IMR-90 (cell line): Measurements from ENCODE around the gene ZNF124. TPM values are rescaled to one million over a fixed set of nuclear protein-coding genes. Genes with fewer than 3 reads are reported as not detected.

Experiments used
- ATAC-seq: fragments of 200-7000 bp; cut with Tn5 transposase; 2 replicates; pipeline ENCODE4 v1.9.1; 2020; ENCODE audit warnings: low read depth, mild to moderate bottlenecking, moderate library complexity
- BruUV-seq: library from RNA; stranded (reverse); fragments of 400-500 nt; replicated peaks from 2 replicates; lab custom pipeline; 2021; lab: Mats Ljungman, UMichigan
- CTCF ChIA-PET: fragments of 300-600 bp; formaldehyde crosslinking; extraction: SDS; loops from one replicate; lab custom pipeline; 2021; ENCODE audit warnings: antibody characterized with exemption; lab: Yijun Ruan, JAX
- POLR2A ChIA-PET: fragments of 300-600 bp; sonication (Branson Sonifier 250); formaldehyde crosslinking; loops from one replicate; lab custom pipeline; 2022; ENCODE audit warnings: antibody characterized with exemption; ENCODE audit not compliant: unreplicated experiment; lab: Charles Lee
- DNase-seq: peaks from one replicate; pipeline ENCODE4 v3.0.0; 2013
- H2AFZ ChIP-seq: replicated peaks from 2 replicates; pipeline ENCODE3; 2013; ENCODE audit warnings: low read length, mild to moderate bottlenecking; ENCODE audit not compliant: poor library complexity
- H2AK5ac ChIP-seq: 2 replicates; pipeline ENCODE4 v1.6.1; 2013; ENCODE audit warnings: low read depth, low read length, inconsistent platforms
- H2AK9ac ChIP-seq: replicated peaks from 2 replicates; pipeline ENCODE3; 2013; ENCODE audit warnings: mild to moderate bottlenecking, low read depth, low read length, moderate library complexity; ENCODE audit not compliant: poor library complexity
- H2BK120ac ChIP-seq: 2 replicates; pipeline ENCODE4 v1.6.1; 2013; ENCODE audit warnings: low read depth, low read length, inconsistent platforms
- H2BK15ac ChIP-seq: 3 replicates; pipeline ENCODE4 v1.6.1; 2013; ENCODE audit warnings: low read depth, low read length, inconsistent platforms
- H2BK20ac ChIP-seq: 2 replicates; pipeline ENCODE4 v1.6.1; 2013; ENCODE audit warnings: low read depth, mild to moderate bottlenecking, inconsistent platforms, low read length, moderate library complexity
- H2BK5ac ChIP-seq: 2 replicates; pipeline ENCODE4 v1.6.1; 2013; ENCODE audit warnings: mild to moderate bottlenecking, low read depth, low read length, inconsistent platforms; ENCODE audit not compliant: poor library complexity, severe bottlenecking
- H3K14ac ChIP-seq: replicated peaks from 2 replicates; pipeline ENCODE4 v1.6.1; 2013; ENCODE audit warnings: low read depth, low read length, inconsistent platforms
- H3K18ac ChIP-seq: 2 replicates; pipeline ENCODE4 v1.6.1; 2013; ENCODE audit warnings: low read depth, low read length, control low read depth
- H3K23ac ChIP-seq: 2 replicates; pipeline ENCODE4 v1.6.1; 2013; ENCODE audit warnings: low read depth, low read length, inconsistent platforms
- H3K27ac ChIP-seq: 2 replicates; pipeline ENCODE4 v1.5.1; 2013; ENCODE audit warnings: mild to moderate bottlenecking, control low read depth, low read length; ENCODE audit not compliant: insufficient read depth
- H3K27me3 ChIP-seq: 2 replicates; pipeline ENCODE4 v1.6.1; 2013; ENCODE audit warnings: low read length; ENCODE audit not compliant: control insufficient read depth, insufficient read depth
- H3K36me3 ChIP-seq: 2 replicates; pipeline ENCODE4 v1.6.1; 2013; ENCODE audit warnings: low read length, mixed read lengths; ENCODE audit not compliant: control insufficient read depth, insufficient read depth
- H3K4ac ChIP-seq: 2 replicates; pipeline ENCODE4 v1.6.1; 2013; ENCODE audit warnings: low read depth, low read length, inconsistent platforms
- H3K4me1 ChIP-seq: 2 replicates; pipeline ENCODE4 v1.6.1; 2013; ENCODE audit warnings: low read length, mixed read lengths; ENCODE audit not compliant: control insufficient read depth, insufficient read depth
- H3K4me2 ChIP-seq: 2 replicates; pipeline ENCODE4 v1.6.1; 2013; ENCODE audit warnings: low read depth, mild to moderate bottlenecking, control low read depth, low read length, moderate library complexity
- H3K4me3 ChIP-seq: 2 replicates; pipeline ENCODE4 v1.5.1; 2013; ENCODE audit warnings: low read depth, mild to moderate bottlenecking, control low read depth, low read length, moderate library complexity; ENCODE audit not compliant: insufficient read depth
- H3K56ac ChIP-seq: 2 replicates; pipeline ENCODE4 v1.6.1; 2013; ENCODE audit warnings: low read length, inconsistent platforms; ENCODE audit not compliant: insufficient read depth; ENCODE audit errors: extremely low read depth
- H3K79me1 ChIP-seq, 2 experiments: 2 replicates each; pipeline ENCODE4 v1.6.1; 2013; ENCODE audit warnings: low read length in 2 of 2, inconsistent platforms in 1 of 2, low read depth in 1 of 2
- H3K9ac ChIP-seq: 2 replicates; pipeline ENCODE4 v1.6.1; 2013; ENCODE audit warnings: low read depth, low read length, control low read depth
- H3K9me1 ChIP-seq: 2 replicates; pipeline ENCODE4 v1.6.1; 2013; ENCODE audit warnings: low read length, inconsistent platforms; ENCODE audit not compliant: insufficient read depth
- H3K9me3 ChIP-seq: 2 replicates; pipeline ENCODE4 v1.6.1; 2013; ENCODE audit warnings: low read length; ENCODE audit not compliant: control insufficient read depth, insufficient read depth
- H4K20me1 ChIP-seq: 2 replicates; pipeline ENCODE4 v1.6.1; 2013; ENCODE audit warnings: low read length, inconsistent platforms; ENCODE audit not compliant: insufficient read depth
- H4K5ac ChIP-seq: 2 replicates; pipeline ENCODE4 v1.6.1; 2013; ENCODE audit warnings: mild to moderate bottlenecking, low read depth, low read length, control low read depth
- H4K8ac ChIP-seq, 2 experiments: 2 replicates each; pipeline ENCODE4 v1.6.1; 2013; ENCODE audit warnings: low read depth in 2 of 2, low read length in 2 of 2, control low read depth in 1 of 2, inconsistent platforms in 1 of 2
- H4K91ac ChIP-seq: 2 replicates; pipeline ENCODE4 v1.6.1; 2013; ENCODE audit warnings: low read depth, low read length, inconsistent platforms; ENCODE audit not compliant: insufficient read depth
- CHD1 ChIP-seq: IDR thresholded peaks from 2 replicates; pipeline ENCODE4 v1.6.1; 2012; ENCODE audit warnings: low read depth, low read length, improper control_type of control experiment
- WGBS, 2 experiments: methylation state at CpG; one replicate each; pipeline versions ENCODE4 v1.1.5 to v1.1.7; 2013; ENCODE audit warnings: missing lambda C conversion rate in 2 of 2; ENCODE audit not compliant: insufficient read length in 1 of 2; ENCODE audit errors: extremely low coverage in 2 of 2; 5-methylcytosine and 5-hydroxymethylcytosine counted together
- dilution Hi-C: fragments of 300-500 bp; cut with HindIII; formaldehyde crosslinking; loops from one replicate; pipeline ENCODE4 v1.14.3; 2018; ENCODE audit warnings: low sequenced_read_pairs; ENCODE audit not compliant: unreplicated experiment
- in situ Hi-C: fragments of 300-500 bp; cut with MboI; formaldehyde crosslinking; loops from 3 replicates; pipeline ENCODE4 v1.14.3; 2019; ENCODE audit warnings: low sequenced_read_pairs, inconsistent platforms, mixed read lengths
- intact Hi-C: fragments of 100-400 bp; cut with micrococcal nuclease; formaldehyde crosslinking; loops from 2 replicates; pipeline ENCODE4 v1.10.0; 2022
- polyA plus RNA-seq, 3 experiments: library from polyadenylated mRNA; depleted of rRNA; stranded (reverse); fragments of >200 nt; gene quantifications; 2 replicates each; pipeline ENCODE4 v1.2.3, GENCODE V29; 2012; ENCODE audit warnings: low replicate concordance in 1 of 3
- total RNA-seq: library from RNA; depleted of rRNA; stranded (reverse); fragments of >200 nt; gene quantifications from 2 replicates; pipeline ENCODE4 v1.2.3, GENCODE V29; 2012

Gene ZNF124
- total and polyA plus RNA-seq, 2 of the 4 experiments (the other 2 are of a cell fraction): 3.2 to 89.3 TPM

- no peak overlapping the region for H3K27ac ChIP-seq
- in situ Hi-C loops: no loop called here
- no peak overlapping the region for H3K18ac ChIP-seq
- no peak overlapping the region for H3K9ac ChIP-seq
- H3K79me1 ChIP-seq: peaks cover 6 to 28% of the 10 kb centered on the region in 2 experiments; a peak in 3 of 4 replicates
- peaks cover 5% of the 10 kb centered on the region for H3K9me1 ChIP-seq
- no peak for DNase-seq
- no peak overlapping the region for H3K4ac ChIP-seq
- no peak overlapping the region for H3K14ac ChIP-seq
- no peak for ATAC-seq
- H3K4me3 ChIP-seq: no peak overlapping the region
- intact Hi-C loops: loop anchor here (5.0 kb wide), 1 partner anchor 287 kb away; no protein-coding TSS in a partner anchor
- BruUV-seq: no TSS peak
- no peak overlapping the region for H3K4me2 ChIP-seq
- 100% methylated on average over 2 of the region's 7 CpGs; no CpG with 5 or more reads in 1 of the 2 experiments for WGBS, 2 experiments
- no peak overlapping the region for H2BK20ac ChIP-seq
- H3K36me3 ChIP-seq: peaks cover 7% of the 10 kb centered on the region
- POLR2A ChIA-PET: no interaction called here
- H3K23ac ChIP-seq: no peak overlapping the region
- no peak overlapping the region for H4K5ac ChIP-seq
- H2BK120ac ChIP-seq: no peak overlapping the region
- H2AK5ac ChIP-seq: no peak overlapping the region
- H4K91ac ChIP-seq: no peak overlapping the region
- no peak overlapping the region for H2AK9ac ChIP-seq
- H2BK5ac ChIP-seq: no peak overlapping the region
- no peak overlapping the region for H3K56ac ChIP-seq
- H3K27me3 ChIP-seq: no peaks in the 10 kb centered on the region
- no peak overlapping the region for H4K8ac ChIP-seq
- H3K4me1 ChIP-seq: peaks cover under 1% of the 10 kb centered on the region
- H2AFZ ChIP-seq: no peak overlapping the region
- dilution Hi-C loops: no loop called here
- H4K20me1 ChIP-seq: peaks cover 4% of the 10 kb centered on the region; the same call in 1 of the 2 replicates
- CTCF ChIA-PET: no interaction called here
- H3K9me3 ChIP-seq: peaks cover 2% of the 10 kb centered on the region; the same call in 1 of the 2 replicates
- no peak overlapping the region for H2BK15ac ChIP-seq
- TF ChIP-seq CHD1: no peak
Observed at GRCh38 chr1:247204177-247204647, 32.4 kb upstream of the ZNF124 start.
